RPMI8226 (cell line): ENCODE results near the gene WDFY1.
"Not testable (repeated sequence)": the region's sequence is repeated elsewhere in the genome, so short reads cannot be mapped to it uniquely, and the experiment has no call there.

ENCODE experiments used
- DNase-seq: peaks from one replicate; pipeline ENCODE4 v3.0.0-alpha.2; 2015

Gene WDFY1

GRCh38 chr2:223956300-223956699 lies 11.2 kb upstream of the WDFY1 start:
- no peak for DNase-seq

- DNase-seq: no peak
Observed at GRCh38 chr2:223954401-223954800, 9.3 kb upstream of the WDFY1 start.

GRCh38 chr2:223952280-223952968 lies 7.3 kb upstream of the WDFY1 start:
- no peak for DNase-seq

GRCh38 chr2:223950448-223951347 lies 5.6 kb upstream of the WDFY1 start:
- no peak for DNase-seq

- peak; percentile 6 for DNase-seq
Observed at GRCh38 chr2:223949241-223949840, 4.2 kb upstream of the WDFY1 start.

GRCh38 chr2:223947711-223948205 lies 2.6 kb upstream of the WDFY1 start:
- no peak for DNase-seq

GRCh38 chr2:223945755-223946154 lies 620 bp upstream of the WDFY1 start:
- DNase-seq: no peak

GRCh38 chr2:223944166-223944702 lies 901 bp downstream of the WDFY1 start:
- DNase-seq: no peak

- DNase-seq: no peak
Observed at GRCh38 chr2:223943561-223944008, 1.6 kb downstream of the WDFY1 start.

GRCh38 chr2:223943135-223943534 lies 2.0 kb downstream of the WDFY1 start:
- no peak for DNase-seq

GRCh38 chr2:223941579-223942277 lies 3.4 kb downstream of the WDFY1 start:
- DNase-seq: no peak

GRCh38 chr2:223939438-223939837 lies 5.7 kb downstream of the WDFY1 start:
- not testable (repeated sequence) for DNase-seq

- DNase-seq: no peak
Observed at GRCh38 chr2:223937535-223937934, 7.6 kb downstream of the WDFY1 start.

GRCh38 chr2:223936862-223937326 lies 8.2 kb downstream of the WDFY1 start:
- no peak for DNase-seq

GRCh38 chr2:223935459-223936125 lies 9.5 kb downstream of the WDFY1 start:
- DNase-seq: no peak

- DNase-seq: no peak
Observed at GRCh38 chr2:223934870-223935269, 10.3 kb downstream of the WDFY1 start.

GRCh38 chr2:223932816-223933800 lies 12.0 kb downstream of the WDFY1 start:
- DNase-seq: no peak

GRCh38 chr2:223930103-223930976 lies 14.8 kb downstream of the WDFY1 start:
- peak; percentile 5 for DNase-seq

GRCh38 chr2:223929571-223930102 lies 15.5 kb downstream of the WDFY1 start:
- DNase-seq: no peak
